H1 (cell line): ENCODE measurements around the gene ZNF610. TPM values are rescaled to one million over a fixed set of nuclear protein-coding genes. Genes with fewer than 3 reads are reported as not detected.
A peak's percentile ranks its signal among the peaks of the same experiment; 100 is the strongest.

ENCODE experiments used
- CTCF ChIA-PET: fragments of 300-600 bp; sonication (Branson Sonifier 250); formaldehyde crosslinking; loops from one replicate; lab custom pipeline; 2021; ENCODE audit not compliant: partially characterized antibody; lab: Charles Lee
- POLR2A ChIA-PET: fragments of 300-600 bp; sonication (Branson Sonifier 250); formaldehyde crosslinking; loops from one replicate; lab custom pipeline; 2021; ENCODE audit warnings: inconsistent platforms; ENCODE audit not compliant: partially characterized antibody; lab: Charles Lee
- DNase-seq, 2 experiments: peaks; one replicate each; pipeline versions ENCODE4 v3.0.0 to v3.0.0-alpha.2; 2010 to 2022; ENCODE audit warnings: low spot score in 2 of 2, low read depth in 1 of 2, mixed read lengths in 1 of 2
- FAIRE-seq: peaks from 2 replicates; lab custom pipeline; 2011; peaks lifted over from hg19 to GRCh38; lab: Jason Lieb, UNC
- H2AFZ ChIP-seq: 2 replicates; pipeline ENCODE4 v1.8.1; 2012; ENCODE audit warnings: low read length, inconsistent platforms
- H2AK5ac ChIP-seq: 2 replicates; pipeline ENCODE4 v1.6.1; 2013; ENCODE audit warnings: low read depth, low read length
- H2BK120ac ChIP-seq: replicated peaks from 2 replicates; pipeline ENCODE3; 2013; ENCODE audit warnings: low read depth, low read length, inconsistent platforms
- H2BK12ac ChIP-seq: 2 replicates; pipeline ENCODE4 v1.6.1; 2013; ENCODE audit warnings: low read depth, low read length
- H2BK15ac ChIP-seq: 2 replicates; pipeline ENCODE4 v1.6.1; 2013; ENCODE audit warnings: low read length
- H2BK20ac ChIP-seq: 2 replicates; pipeline ENCODE4 v1.6.1; 2013; ENCODE audit warnings: low read length
- H2BK5ac ChIP-seq: 2 replicates; pipeline ENCODE4 v1.6.1; 2013; ENCODE audit warnings: low read depth, low read length
- H3K14ac ChIP-seq: 2 replicates; pipeline ENCODE4 v1.6.1; 2013; ENCODE audit warnings: inconsistent platforms; ENCODE audit not compliant: insufficient read length
- H3K18ac ChIP-seq: 2 replicates; pipeline ENCODE4 v1.6.1; 2013; ENCODE audit warnings: low read length; ENCODE audit errors: extremely low read depth
- H3K23ac ChIP-seq: 2 replicates; pipeline ENCODE4 v1.6.1; 2013; ENCODE audit warnings: inconsistent platforms; ENCODE audit not compliant: insufficient read length
- H3K23me2 ChIP-seq: 2 replicates; pipeline ENCODE4 v1.6.1; 2013; ENCODE audit warnings: low read depth, low read length
- H3K27ac ChIP-seq: 2 replicates; pipeline ENCODE4 v1.6.1; 2011; ENCODE audit warnings: low read depth, low read length, inconsistent platforms
- H3K27me3 ChIP-seq, 4 experiments: replicated peaks in 1 of 4; 1 replicate in 1 of 4; 2 replicates in 3 of 4; pipeline versions ENCODE4 v1.6.1 to v1.8.1; 2011 to 2013; ENCODE audit warnings: low read length in 3 of 4, mild to moderate bottlenecking in 3 of 4, inconsistent platforms in 2 of 4, mixed read lengths in 2 of 4, moderate library complexity in 1 of 4; ENCODE audit not compliant: control insufficient read depth in 3 of 4, insufficient read depth in 3 of 4; ENCODE audit errors: extremely low read depth in 1 of 4
- H3K36me3 ChIP-seq, 4 experiments: 2 replicates each; pipeline versions ENCODE4 v1.6.1 to v1.8.1; 2011 to 2013; ENCODE audit warnings: mild to moderate bottlenecking in 4 of 4, low read length in 3 of 4, moderate library complexity in 2 of 4, control low read depth in 1 of 4, inconsistent platforms in 1 of 4; ENCODE audit not compliant: insufficient read depth in 4 of 4, control insufficient read depth in 2 of 4
- H3K4ac ChIP-seq: replicated peaks from 2 replicates; pipeline ENCODE3; 2013; ENCODE audit warnings: low read length, low read depth, mixed read lengths, inconsistent platforms; ENCODE audit not compliant: insufficient read length
- H3K4me1 ChIP-seq, 4 experiments: replicated peaks in 1 of 4; 1 replicate in 1 of 4; 2 replicates in 3 of 4; pipeline versions ENCODE4 v1.6.1 to v1.8.1; 2011 to 2013; ENCODE audit warnings: low read length in 3 of 4, inconsistent platforms in 2 of 4, mixed read lengths in 1 of 4; ENCODE audit not compliant: insufficient read depth in 4 of 4, control insufficient read depth in 3 of 4
- H3K4me2 ChIP-seq, 2 experiments: 2 replicates each; pipeline versions ENCODE4 v1.6.1 to v1.8.1; 2011 to 2013; ENCODE audit warnings: low read depth in 2 of 2, low read length in 2 of 2, control low read depth in 1 of 2, inconsistent platforms in 1 of 2, mild to moderate bottlenecking in 1 of 2; ENCODE audit not compliant: insufficient read depth in 1 of 2
- H3K4me3 ChIP-seq, 4 experiments: fragments of 200-600, 300-600 bp in 1 of 4; sonication (generic), shearing (Covaris generic), sonication (Bioruptor Twin) in 1 of 4; 2 replicates each; pipeline versions ENCODE4 v1.5.1 to v1.8.1; 2011 to 2016; ENCODE audit warnings: low read length in 4 of 4, low read depth in 3 of 4, control low read depth in 2 of 4, inconsistent platforms in 2 of 4, mild to moderate bottlenecking in 2 of 4, mixed read lengths in 1 of 4, moderate library complexity in 1 of 4; ENCODE audit not compliant: insufficient read depth in 2 of 4; ENCODE audit errors: extremely low read depth in 1 of 4
- H3K56ac ChIP-seq: replicated peaks from 2 replicates; pipeline ENCODE3; 2013; ENCODE audit warnings: low read depth, mild to moderate bottlenecking, mixed read lengths, low read length, inconsistent platforms; ENCODE audit not compliant: insufficient read length
- H3K79me1 ChIP-seq: 2 replicates; pipeline ENCODE4 v1.6.1; 2013; ENCODE audit warnings: low read depth, low read length, control low read depth
- H3K79me2 ChIP-seq, 2 experiments: 2 replicates each; pipeline versions ENCODE4 v1.6.1 to v1.8.1; 2012 to 2013; ENCODE audit warnings: low read length in 2 of 2, mild to moderate bottlenecking in 2 of 2, inconsistent platforms in 1 of 2; ENCODE audit not compliant: insufficient read depth in 2 of 2, control insufficient read depth in 1 of 2
- H3K9ac ChIP-seq, 4 experiments: replicated peaks in 1 of 4; 1 replicate in 1 of 4; 2 replicates in 3 of 4; pipeline versions ENCODE4 v1.6.1 to v1.8.1; 2011 to 2013; ENCODE audit warnings: low read depth in 3 of 4, low read length in 3 of 4, control low read depth in 2 of 4, mild to moderate bottlenecking in 2 of 4, moderate library complexity in 2 of 4, inconsistent platforms in 1 of 4; ENCODE audit errors: extremely low read depth in 1 of 4
- H3K9me3 ChIP-seq, 2 experiments: 2 replicates each; pipeline versions ENCODE4 v1.6.1 to v1.8.1; 2012 to 2013; ENCODE audit warnings: mild to moderate bottlenecking in 2 of 2, moderate library complexity in 2 of 2, control low read depth in 1 of 2, inconsistent platforms in 1 of 2, low read depth in 1 of 2, low read length in 1 of 2, mixed read lengths in 1 of 2; ENCODE audit not compliant: insufficient read depth in 2 of 2
- H4K20me1 ChIP-seq, 2 experiments: replicated peaks in 1 of 2; 2 replicates each; pipeline versions ENCODE3 to v1.8.1; 2011 to 2013; ENCODE audit warnings: inconsistent platforms in 2 of 2, low read length in 2 of 2, mild to moderate bottlenecking in 1 of 2; ENCODE audit not compliant: insufficient read depth in 2 of 2, control insufficient read depth in 1 of 2
- H4K5ac ChIP-seq: 2 replicates; pipeline ENCODE4 v1.6.1; 2013; ENCODE audit warnings: low read length, low read depth, mixed read lengths, inconsistent platforms; ENCODE audit not compliant: insufficient read length
- H4K8ac ChIP-seq: 2 replicates; pipeline ENCODE4 v1.8.0; 2013; ENCODE audit warnings: mild to moderate bottlenecking, moderate library complexity, low read length, inconsistent platforms; ENCODE audit not compliant: insufficient read depth; ENCODE audit errors: extremely low read depth
- H4K91ac ChIP-seq: replicated peaks from 2 replicates; pipeline ENCODE3; 2013; ENCODE audit warnings: low read length, mixed read lengths, inconsistent platforms; ENCODE audit not compliant: insufficient read length
- CTBP2 ChIP-seq: IDR thresholded peaks from 2 replicates; pipeline ENCODE4 v1.7.0; 2011; ENCODE audit warnings: borderline replicate concordance, mild to moderate bottlenecking, moderate library complexity, mixed read lengths, low read length; ENCODE audit not compliant: insufficient read depth, insufficient read length
- POLR2AphosphoS5 ChIP-seq: IDR thresholded peaks from 2 replicates; pipeline ENCODE4 v1.6.1; 2011; ENCODE audit warnings: low read depth, low read length
- RNF2 ChIP-seq: fragments of 200-900, 300-1000 bp; sonication (generic); IDR thresholded peaks from 2 replicates; pipeline ENCODE4 v1.7.1; 2016; ENCODE audit warnings: borderline replicate concordance, low read depth, mild to moderate bottlenecking, antibody characterized with exemption, low read length; ENCODE audit not compliant: poor library complexity, severe bottlenecking; ENCODE audit errors: missing control alignments
- WGBS, 2 experiments: shearing (Covaris generic) in 1 of 2; methylation state at CpG; one replicate each; pipeline versions ENCODE4 v1.1.6 to v1.1.7; 2013 to 2015; ENCODE audit warnings: low lambda C conversion rate in 2 of 2, mixed read lengths in 2 of 2, inconsistent platforms in 1 of 2, low coverage in 1 of 2, missing lambda C conversion rate in 1 of 2; ENCODE audit not compliant: insufficient replicate concordance in 2 of 2, insufficient coverage in 1 of 2, insufficient read length in 1 of 2; ENCODE audit errors: extremely low coverage in 1 of 2, missing lambda C conversion rate in 1 of 2; 5-methylcytosine and 5-hydroxymethylcytosine counted together
- polyA plus RNA-seq, 7 experiments: library from polyadenylated mRNA; depleted of rRNA in 3 of 7; stranded (reverse) in 5 of 7; unstranded in 2 of 7; fragments of >200 nt in 5 of 7; fragments of 200-250 nt in 2 of 7; gene quantifications; 1 replicate in 5 of 7; 2 replicates in 1 of 7; 4 replicates in 1 of 7; pipeline versions ENCODE4 v1.2.1 to v1.2.3, GENCODE V29; 2011 to 2013; ENCODE audit warnings: missing spikeins in 2 of 7, mixed read lengths in 2 of 7
- total RNA-seq: library from RNA; stranded (reverse); fragmentation: NEBNext Ultra II Directional; extraction: Animal tissue kit (Norgen Biotek cat#: 25700); gene quantifications from 2 replicates; pipeline ENCODE4 v1.2.1, GENCODE V29; 2021

ZNF610 gene
- total and polyA plus RNA-seq, 2 of the 8 experiments (the other 6 are each of a cell fraction or from before 2014, with no cell fraction given), result 2.4 to 5.4 TPM

DNA sequence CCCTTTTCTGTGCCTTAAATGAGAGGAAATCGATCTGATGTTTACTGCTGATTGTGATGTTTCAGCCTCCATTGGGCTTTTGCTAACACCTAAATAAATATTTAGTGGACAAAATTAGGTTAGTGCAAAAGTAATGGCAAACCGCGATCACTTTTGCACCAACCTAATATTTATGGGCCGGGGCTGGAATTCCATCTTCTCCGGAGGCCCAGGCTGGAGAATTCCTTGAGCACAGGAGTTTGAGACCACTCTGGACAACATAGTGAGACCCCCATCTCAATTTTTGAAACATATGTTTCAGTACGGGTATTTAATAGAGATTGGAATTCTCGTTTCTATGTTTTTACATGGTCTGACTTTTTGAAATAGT is 34.3 kb downstream of the ZNF610 start:
- Histone ChIP-seq H2BK120ac (no peak overlapping the region), H3K4me3 (peak overlapping the region; percentile 88 to 96 (median 91)), H2BK15ac (no peak overlapping the region), H3K27ac (peak overlapping the region; percentile 91; the same call in 1 of the 2 replicates), H3K79me2 (peaks cover 0 to 16% of the 10 kb centered on the region in 2 experiments; a peak in 3 of 4 replicates), H3K56ac (no peak overlapping the region), H3K9ac (peak overlapping the region; percentile 82 to 98 (median 94)), H3K79me1 (peaks cover 2% of the 10 kb centered on the region; the same call in 1 of the 2 replicates), H3K4me1 (no peaks in the 10 kb centered on the region), H2AFZ (peak overlapping the region; percentile 72; the same call in 1 of the 2 replicates), H3K9me3 (peaks cover 19 to 30% of the 10 kb centered on the region in 2 experiments), H2BK20ac (no peak overlapping the region), H2BK12ac (peak overlapping the region; percentile 21; the same call in 1 of the 2 replicates), H3K23me2 (peaks cover 5% of the 10 kb centered on the region; the same call in 1 of the 2 replicates), H4K20me1 (no peaks in the 10 kb centered on the region), H3K4me2 (peak overlapping the region; percentile 79 to 88), H3K14ac (no peak overlapping the region), H2BK5ac (peak overlapping the region; percentile 95; the same call in 1 of the 2 replicates), H4K5ac (no peak overlapping the region), H3K4ac (no peak overlapping the region), H4K8ac (peak overlapping the region; percentile 92; the same call in 1 of the 2 replicates), H3K18ac (0 out of 2 replicates have a peak overlapping the region, but pooled peaks have one; percentile 83), H2AK5ac (no peak overlapping the region; the same call in 1 of the 2 replicates), H3K23ac (no peak overlapping the region), H4K91ac (no peak overlapping the region), H3K36me3 (peaks cover 2 to 43% (median 24%) of the 10 kb centered on the region in 4 experiments; a peak in 7 of 8 replicates), H3K27me3 (no peaks in the 10 kb centered on the region)
- WGBS, 2 experiments, result 61% methylated on average over 7 of the region's 7 CpGs; no CpG with 5 or more reads in 1 of the 2 experiments
- CTCF ChIA-PET, result interaction anchor here (0.8 to 1.0 kb wide), 2 partner anchors 15 to 94 kb away, joined by 3 to 4 read pairs; no protein-coding TSS in a partner anchor
- FAIRE-seq, result no peak
- POLR2A ChIA-PET, result interaction anchor here (0.9 to 1.4 kb wide), 6 partner anchors 9 to 289 kb away, joined by 3 to 6 read pairs (median 4); partner anchors contain the start of gene ZNF578
- no peak for DNase-seq
- TF ChIP-seq CTBP2 (no peak), POLR2AphosphoS5 (no peak), RNF2 (no peak)
